ENCODE measurements around the gene ELF3. TPM values are rescaled to one million over a fixed set of nuclear protein-coding genes. Genes with fewer than 3 reads are reported as not detected.

Gene ELF3
- total and polyA plus RNA-seq, 10 of the 15 experiments (the other 5 are each of a cell fraction or from before 2014, with no cell fraction given), result 0.07 to 14.3 (median 0.58) TPM; not detected in 1

GRCh38 chr1:201982623-201983379 is 27.6 kb upstream of the ELF3 start, which contains the start of gene RNPEP (continued):
- peak; percentile 60; the same call in 1 of the 2 replicates for TF ChIP-seq ZBTB40 (IDR thresholded peaks at IDR 0.05; ENCODE audit: borderline replicate concordance)
- TF ChIP-seq POU2F2 (IDR thresholded peaks at IDR 0.05; ENCODE audit: borderline replicate concordance, low read depth, low read length), result no peak
- TF ChIP-seq CBX3 (IDR thresholded peaks at IDR 0.05; ENCODE audit: borderline replicate concordance, low read depth), result no peak
- TF ChIP-seq STAT3 (IDR thresholded peaks at IDR 0.05; ENCODE audit: low read depth, low read length), result no peak
- TF ChIP-seq TCF12 (IDR thresholded peaks at IDR 0.05; ENCODE audit: low read depth, low read length), result no peak
- TF ChIP-seq, protein P1, sequence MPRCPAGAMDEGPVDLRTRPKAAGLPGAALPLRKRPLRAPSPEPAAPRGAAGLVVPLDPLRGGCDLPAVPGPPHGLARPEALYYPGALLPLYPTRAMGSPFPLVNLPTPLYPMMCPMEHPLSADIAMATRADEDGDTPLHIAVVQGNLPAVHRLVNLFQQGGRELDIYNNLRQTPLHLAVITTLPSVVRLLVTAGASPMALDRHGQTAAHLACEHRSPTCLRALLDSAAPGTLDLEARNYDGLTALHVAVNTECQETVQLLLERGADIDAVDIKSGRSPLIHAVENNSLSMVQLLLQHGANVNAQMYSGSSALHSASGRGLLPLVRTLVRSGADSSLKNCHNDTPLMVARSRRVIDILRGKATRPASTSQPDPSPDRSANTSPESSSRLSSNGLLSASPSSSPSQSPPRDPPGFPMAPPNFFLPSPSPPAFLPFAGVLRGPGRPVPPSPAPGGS (IDR thresholded peaks at IDR 0.05; ENCODE audit: borderline replicate concordance, insufficient read depth, low read depth, low read length, poor library complexity, severe bottlenecking), result no peak
- 0 out of 2 replicates have a peak, but pooled peaks have one; percentile 30 for TF ChIP-seq TCF3 (IDR thresholded peaks at IDR 0.05; ENCODE audit: borderline replicate concordance, insufficient read depth, low read depth, low read length)
